HCT116 (cell line): Measurements from ENCODE around the gene MAPK6. TPM values are rescaled to one million over a fixed set of nuclear protein-coding genes. Genes with fewer than 3 reads are reported as not detected.
"Not testable (repeated sequence)": the region's sequence is repeated elsewhere in the genome, so short reads cannot be mapped to it uniquely, and the experiment has no call there.

Experiments used
- ATAC-seq: fragments of 200-7000 bp; cut with Tn5 transposase; 2 replicates; pipeline ENCODE4 v1.9.1; 2020; ENCODE audit warnings: mild to moderate bottlenecking, moderate library complexity
- BruUV-seq: library from RNA; stranded (reverse); fragments of 400-500 nt; replicated peaks from 2 replicates; lab custom pipeline; 2021; lab: Mats Ljungman, UMichigan
- CTCF ChIA-PET: fragments of 300-600 bp; sonication (Branson Sonifier 250); formaldehyde crosslinking; loops from one replicate; lab custom pipeline; 2021; ENCODE audit warnings: antibody characterized with exemption; lab: Charles Lee
- POLR2A ChIA-PET: fragments of 300-600, 350-600 bp; sonication (Branson Sonifier 250); formaldehyde crosslinking; loops from one replicate; lab custom pipeline; 2021; ENCODE audit warnings: antibody characterized with exemption; lab: Charles Lee
- RAD21 ChIA-PET, 2 experiments: fragments of 300-600 bp; sonication (Branson Sonifier 250); formaldehyde crosslinking; loops; one replicate each; lab custom pipeline; 2023; ENCODE audit warnings: low total read pairs in 2 of 2; ENCODE audit not compliant: uncharacterized antibody in 2 of 2, unreplicated experiment in 2 of 2, low non-redundant PET in 1 of 2; lab: Charles Lee
- DNase-seq: peaks from one replicate; pipeline ENCODE4 v3.0.0-alpha.2; 2010; ENCODE audit warnings: low read depth, low spot score
- H2AFZ ChIP-seq: fragments of 200-600 bp; shearing (Covaris generic), sonication (generic); 2 replicates; pipeline ENCODE4 v1.6.1; 2017; ENCODE audit warnings: low read depth, mixed run types, mixed read lengths, antibody characterized with exemption, low read length; ENCODE audit not compliant: poor library complexity, severe bottlenecking
- H3K27ac ChIP-seq: 2 replicates; pipeline ENCODE4 v1.5.1; 2012; ENCODE audit warnings: low read depth, low read length
- H3K27me3 ChIP-seq: fragments of 200-600 bp; sonication (generic); 2 replicates; pipeline ENCODE4 v1.6.1; 2016; ENCODE audit warnings: mixed run types, low read length, mixed read lengths; ENCODE audit not compliant: insufficient read depth
- H3K36me3 ChIP-seq, 2 experiments: fragments of 200-500 bp in 1 of 2; fragments of 200-600 bp in 1 of 2; sonication (Bioruptor generic) in 1 of 2; sonication (generic) in 1 of 2; 2 replicates each; pipeline versions ENCODE4 v1.5.1 to v1.6.1; 2014 to 2016; ENCODE audit warnings: low read length in 2 of 2, inconsistent platforms in 1 of 2, mixed read lengths in 1 of 2, mixed run types in 1 of 2; ENCODE audit not compliant: insufficient read depth in 2 of 2, control insufficient read depth in 1 of 2
- H3K4me1 ChIP-seq, 2 experiments: fragments of 200-600 bp in 1 of 2; sonication (generic) in 1 of 2; 2 replicates each; pipeline versions ENCODE4 v1.5.1 to v1.6.1; 2012 to 2017; ENCODE audit warnings: low read length in 2 of 2, inconsistent platforms in 1 of 2, mild to moderate bottlenecking in 1 of 2, mixed read lengths in 1 of 2, mixed run types in 1 of 2, moderate library complexity in 1 of 2; ENCODE audit not compliant: insufficient read depth in 2 of 2, control insufficient read depth in 1 of 2
- H3K4me2 ChIP-seq: fragments of 200-600 bp; sonication (generic); 2 replicates; pipeline ENCODE4 v1.6.1; 2017; ENCODE audit warnings: mixed run types, low read length, mixed read lengths
- H3K4me3 ChIP-seq, 2 experiments: fragments of 200-600 bp in 1 of 2; sonication (generic) in 1 of 2; replicated peaks in 1 of 2; 2 replicates each; pipeline ENCODE4 v1.5.1; 2011 to 2016; ENCODE audit warnings: low read length in 2 of 2, control low read depth in 1 of 2, low read depth in 1 of 2, mild to moderate bottlenecking in 1 of 2, mixed read lengths in 1 of 2, mixed run types in 1 of 2
- H3K79me2 ChIP-seq: fragments of 200-600 bp; sonication (generic); 2 replicates; pipeline ENCODE4 v1.6.1; 2017; ENCODE audit warnings: mild to moderate bottlenecking, mixed run types, low read length, moderate library complexity, mixed read lengths; ENCODE audit not compliant: insufficient read depth
- H3K9ac ChIP-seq: fragments of 200-600 bp; sonication (generic); 2 replicates; pipeline ENCODE4 v1.6.1; 2016; ENCODE audit warnings: low read length, mixed read lengths
- H3K9me2 ChIP-seq: fragments of 200-600 bp; sonication (generic), shearing (Covaris generic); 2 replicates; pipeline ENCODE4 v1.6.1; 2017; ENCODE audit warnings: mixed run types, mild to moderate bottlenecking, moderate library complexity; ENCODE audit not compliant: insufficient read depth
- H3K9me3 ChIP-seq, 2 experiments: fragments of 200-500 bp in 1 of 2; fragments of 200-600 bp in 1 of 2; sonication (Bioruptor generic) in 1 of 2; sonication (generic) in 1 of 2; 2 replicates each; pipeline ENCODE4 v1.6.1; 2014 to 2017; ENCODE audit warnings: low read length in 2 of 2, mixed read lengths in 2 of 2, inconsistent platforms in 1 of 2, low read depth in 1 of 2, mild to moderate bottlenecking in 1 of 2, mixed run types in 1 of 2, moderate library complexity in 1 of 2; ENCODE audit not compliant: control insufficient read depth in 1 of 2, insufficient read depth in 1 of 2
- H4K20me1 ChIP-seq: fragments of 200-600 bp; sonication (generic), shearing (Covaris generic); 2 replicates; pipeline ENCODE4 v1.6.1; 2017; ENCODE audit warnings: mixed run types, mild to moderate bottlenecking, moderate library complexity; ENCODE audit not compliant: insufficient read depth
- CBX3 ChIP-seq: IDR thresholded peaks from 2 replicates; pipeline ENCODE4 v1.6.1; 2012; ENCODE audit warnings: low read depth
- EZH2phosphoT487 ChIP-seq: fragments of 200-600 bp; IDR thresholded peaks from 2 replicates; pipeline ENCODE4 v1.6.1; 2018; ENCODE audit warnings: antibody characterized with exemption, borderline replicate concordance
- POLR2A ChIP-seq: IDR thresholded peaks from 2 replicates; pipeline ENCODE4 v1.7.0; 2011; ENCODE audit warnings: borderline replicate concordance; ENCODE audit not compliant: insufficient read depth, insufficient read length; ENCODE audit errors: extremely low read depth
- POLR2AphosphoS5 ChIP-seq: IDR thresholded peaks from 2 replicates; pipeline ENCODE4 v1.6.1; 2011; ENCODE audit warnings: mild to moderate bottlenecking, low read depth, low read length, moderate library complexity
- RAD21 ChIP-seq: IDR thresholded peaks from 2 replicates; pipeline ENCODE4 v1.6.1; 2012; ENCODE audit warnings: low read depth, mild to moderate bottlenecking
- SIN3A ChIP-seq: IDR thresholded peaks from 2 replicates; pipeline ENCODE4 v1.6.1; 2012; ENCODE audit warnings: low read depth
- SP1 ChIP-seq: IDR thresholded peaks from 2 replicates; pipeline ENCODE4 v1.6.1; 2012; ENCODE audit warnings: low read depth
- SRF ChIP-seq: IDR thresholded peaks from 2 replicates; pipeline ENCODE4 v1.6.1; 2012; ENCODE audit warnings: low read depth
- ZFX ChIP-seq: fragments of 450-650 bp; IDR thresholded peaks from 2 replicates; pipeline ENCODE4 v1.6.1; 2017
- intact Hi-C: fragments of 100-400 bp; cut with micrococcal nuclease; formaldehyde crosslinking; loops from 2 replicates; pipeline ENCODE4 v1.10.0; 2022
- total RNA-seq: library from RNA; stranded (reverse); gene quantifications from one replicate; pipeline ENCODE4 v1.2.1, GENCODE V29; 2021; ENCODE audit not compliant: unreplicated experiment
- TF ChIP-seq, protein P1 (sequence below), 3 experiments: fragments of 200-600 bp in 1 of 3; sonication (generic) in 1 of 3; IDR thresholded peaks in 2 of 3; conservative IDR thresholded peaks in 1 of 3; 2 replicates each; pipeline ENCODE4 v1.5.1; 2012 to 2017; ENCODE audit warnings: low read depth in 2 of 3, low read length in 2 of 3, antibody characterized with exemption in 1 of 3, borderline replicate concordance in 1 of 3, control low read depth in 1 of 3, mild to moderate bottlenecking in 1 of 3, mixed read lengths in 1 of 3, mixed run types in 1 of 3, moderate library complexity in 1 of 3; ENCODE audit not compliant: insufficient read depth in 1 of 3
- TF ChIP-seq, protein P2 (sequence below): IDR thresholded peaks from 2 replicates; pipeline ENCODE4 v1.6.1; 2012
- TF ChIP-seq, protein P3 (sequence below): IDR thresholded peaks from 2 replicates; pipeline ENCODE4 v1.6.1; 2011; ENCODE audit warnings: mild to moderate bottlenecking, low read length, moderate library complexity; ENCODE audit not compliant: insufficient replicate concordance; ENCODE audit errors: extremely low read depth
- TF ChIP-seq, protein P4 (sequence below): IDR thresholded peaks from 2 replicates; pipeline ENCODE4 v1.6.1; 2012

Gene MAPK6
- total RNA-seq, 1 experiment from 2014 or later, result 57.4 TPM

DNA sequence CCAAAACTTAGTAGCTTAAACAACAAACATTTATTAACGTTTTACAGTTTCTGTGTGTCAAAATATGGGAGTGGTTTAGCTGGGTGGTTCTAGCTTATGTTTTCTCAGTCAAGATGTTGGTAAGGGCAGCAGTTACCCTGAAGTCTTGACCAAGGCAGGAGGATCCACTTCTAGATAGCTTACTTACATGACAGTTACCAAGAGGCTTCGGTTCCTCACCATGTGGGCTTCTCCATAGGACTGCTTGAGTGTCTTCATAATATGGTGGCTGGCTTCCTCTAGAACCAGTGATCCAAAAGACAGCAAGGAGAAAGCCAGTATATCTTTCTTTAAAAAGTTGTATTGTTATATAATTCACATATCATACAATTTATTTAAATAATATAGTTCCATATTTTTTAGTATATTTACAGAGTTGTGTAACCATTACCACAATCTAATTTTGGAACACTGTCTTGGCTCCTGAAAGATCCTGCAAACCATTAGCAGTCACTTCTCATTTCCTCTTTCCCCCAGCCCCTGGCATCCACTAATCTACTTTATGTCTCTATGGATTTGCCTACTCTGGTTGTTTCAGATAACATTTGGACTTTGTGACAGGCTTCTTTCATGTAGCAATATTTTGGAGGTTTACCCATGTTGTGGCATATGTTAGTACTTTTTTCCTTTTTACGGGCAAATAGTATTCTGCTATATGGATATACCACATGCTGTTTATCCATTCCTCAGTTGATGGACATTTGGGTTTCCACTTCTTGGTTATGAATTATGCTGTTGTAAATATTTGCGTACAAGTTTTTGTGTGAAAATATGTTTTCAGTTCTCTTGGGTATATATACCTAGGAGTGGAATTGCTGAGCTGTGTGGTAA, 33.3 kb downstream of the MAPK6 start (continued):
- no peak for TF ChIP-seq RAD21
- no peak for TF ChIP-seq SP1

DNA sequence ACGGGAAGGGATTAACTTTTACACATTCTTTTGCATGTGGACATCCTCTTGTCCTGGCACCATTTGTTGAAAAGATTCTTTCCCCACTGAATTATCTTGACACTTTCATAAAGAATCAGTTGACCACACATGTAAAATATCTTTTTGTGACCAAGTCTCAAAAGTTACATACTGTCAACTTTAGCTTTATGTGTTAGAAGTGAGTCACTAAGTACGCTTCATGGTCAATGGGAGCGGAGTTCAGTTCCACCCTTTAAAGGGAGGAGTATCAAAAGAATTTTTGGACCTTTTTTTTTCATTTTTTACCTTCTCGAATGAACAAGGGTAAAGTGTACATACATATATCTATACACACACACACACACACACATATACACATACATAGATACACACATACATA, 35.4 kb downstream of the MAPK6 start:
- ChIA-PET POLR2A (no interaction called here), RAD21 (no interaction called here), CTCF (no interaction called here)
- no peaks in the 10 kb centered on the region for H3K9me3 ChIP-seq
- H3K27ac ChIP-seq, result no peak overlapping the region
- BruUV-seq, result no TSS peak
- TF ChIP-seq SRF, result no peak
- TF ChIP-seq, protein P1, sequence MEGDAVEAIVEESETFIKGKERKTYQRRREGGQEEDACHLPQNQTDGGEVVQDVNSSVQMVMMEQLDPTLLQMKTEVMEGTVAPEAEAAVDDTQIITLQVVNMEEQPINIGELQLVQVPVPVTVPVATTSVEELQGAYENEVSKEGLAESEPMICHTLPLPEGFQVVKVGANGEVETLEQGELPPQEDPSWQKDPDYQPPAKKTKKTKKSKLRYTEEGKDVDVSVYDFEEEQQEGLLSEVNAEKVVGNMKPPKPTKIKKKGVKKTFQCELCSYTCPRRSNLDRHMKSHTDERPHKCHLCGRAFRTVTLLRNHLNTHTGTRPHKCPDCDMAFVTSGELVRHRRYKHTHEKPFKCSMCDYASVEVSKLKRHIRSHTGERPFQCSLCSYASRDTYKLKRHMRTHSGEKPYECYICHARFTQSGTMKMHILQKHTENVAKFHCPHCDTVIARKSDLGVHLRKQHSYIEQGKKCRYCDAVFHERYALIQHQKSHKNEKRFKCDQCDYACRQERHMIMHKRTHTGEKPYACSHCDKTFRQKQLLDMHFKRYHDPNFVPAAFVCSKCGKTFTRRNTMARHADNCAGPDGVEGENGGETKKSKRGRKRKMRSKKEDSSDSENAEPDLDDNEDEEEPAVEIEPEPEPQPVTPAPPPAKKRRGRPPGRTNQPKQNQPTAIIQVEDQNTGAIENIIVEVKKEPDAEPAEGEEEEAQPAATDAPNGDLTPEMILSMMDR (IDR thresholded peaks at IDR 0.05 in 2 of 3, conservative IDR thresholded peaks at IDR 0.05 in 1 of 3; ENCODE audit: borderline replicate concordance in 1 of 3, insufficient read depth in 1 of 3, low read depth in 2 of 3, low read length in 2 of 3), result no peak
- no peak for TF ChIP-seq EZH2phosphoT487
- TF ChIP-seq, protein P2, sequence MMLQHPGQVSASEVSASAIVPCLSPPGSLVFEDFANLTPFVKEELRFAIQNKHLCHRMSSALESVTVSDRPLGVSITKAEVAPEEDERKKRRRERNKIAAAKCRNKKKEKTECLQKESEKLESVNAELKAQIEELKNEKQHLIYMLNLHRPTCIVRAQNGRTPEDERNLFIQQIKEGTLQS, result no peak
- TF ChIP-seq POLR2AphosphoS5, result no peak
- TF ChIP-seq RAD21, result no peak
- no peak for TF ChIP-seq SIN3A
- TF ChIP-seq CBX3, result no peak
- no peak for TF ChIP-seq ZFX
- TF ChIP-seq, protein P3, sequence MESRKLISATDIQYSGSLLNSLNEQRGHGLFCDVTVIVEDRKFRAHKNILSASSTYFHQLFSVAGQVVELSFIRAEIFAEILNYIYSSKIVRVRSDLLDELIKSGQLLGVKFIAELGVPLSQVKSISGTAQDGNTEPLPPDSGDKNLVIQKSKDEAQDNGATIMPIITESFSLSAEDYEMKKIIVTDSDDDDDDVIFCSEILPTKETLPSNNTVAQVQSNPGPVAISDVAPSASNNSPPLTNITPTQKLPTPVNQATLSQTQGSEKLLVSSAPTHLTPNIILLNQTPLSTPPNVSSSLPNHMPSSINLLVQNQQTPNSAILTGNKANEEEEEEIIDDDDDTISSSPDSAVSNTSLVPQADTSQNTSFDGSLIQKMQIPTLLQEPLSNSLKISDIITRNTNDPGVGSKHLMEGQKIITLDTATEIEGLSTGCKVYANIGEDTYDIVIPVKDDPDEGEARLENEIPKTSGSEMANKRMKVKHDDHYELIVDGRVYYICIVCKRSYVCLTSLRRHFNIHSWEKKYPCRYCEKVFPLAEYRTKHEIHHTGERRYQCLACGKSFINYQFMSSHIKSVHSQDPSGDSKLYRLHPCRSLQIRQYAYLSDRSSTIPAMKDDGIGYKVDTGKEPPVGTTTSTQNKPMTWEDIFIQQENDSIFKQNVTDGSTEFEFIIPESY, result no peak
- TF ChIP-seq SP1, result no peak
- TF ChIP-seq POLR2A, result no peak
- TF ChIP-seq, protein P4, sequence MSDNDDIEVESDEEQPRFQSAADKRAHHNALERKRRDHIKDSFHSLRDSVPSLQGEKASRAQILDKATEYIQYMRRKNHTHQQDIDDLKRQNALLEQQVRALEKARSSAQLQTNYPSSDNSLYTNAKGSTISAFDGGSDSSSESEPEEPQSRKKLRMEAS, result no peak
- intact Hi-C loops, result no loop called here
- no peak overlapping the region for H3K9ac ChIP-seq
- no peak overlapping the region for H2AFZ ChIP-seq
- H3K9me2 ChIP-seq, result no peaks in the 10 kb centered on the region
- peaks cover 0 to 28% of the 10 kb centered on the region in 2 experiments; a peak in 2 of 4 replicates for H3K36me3 ChIP-seq
- H3K4me3 ChIP-seq, result no peak overlapping the region
- DNase-seq, result no peak
- ATAC-seq, result peak; percentile 30
- H3K4me1 ChIP-seq, result peaks cover 17 to 45% of the 10 kb centered on the region in 2 experiments
- no peaks in the 10 kb centered on the region for H3K27me3 ChIP-seq
- H4K20me1 ChIP-seq, result no peaks in the 10 kb centered on the region
- peak overlapping the region; percentile 34 for H3K4me2 ChIP-seq
- H3K79me2 ChIP-seq, result peaks cover 37% of the 10 kb centered on the region

DNA sequence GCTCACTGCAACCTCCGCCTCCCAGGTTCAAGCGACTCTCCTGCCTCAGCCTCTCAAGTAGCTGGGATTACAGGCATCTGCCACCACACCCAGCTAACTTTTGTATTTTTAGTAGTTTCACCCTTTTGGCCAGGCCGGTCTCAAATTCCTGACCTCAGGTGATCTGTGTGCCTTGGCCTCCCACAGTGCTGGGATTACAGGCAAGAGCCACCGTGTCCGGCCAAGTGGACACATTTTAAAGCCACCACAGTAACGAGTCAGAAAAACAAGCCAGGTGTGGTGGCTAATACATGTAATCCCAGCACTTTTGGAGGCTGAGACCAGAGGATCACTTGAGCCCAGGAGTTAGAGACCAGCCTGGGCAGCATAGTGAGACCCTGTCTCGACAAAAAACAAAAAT, 35.8 kb downstream of the MAPK6 start:
- peak overlapping the region; percentile 19; the same call in 1 of the 2 replicates for H3K9ac ChIP-seq
- H3K27me3 ChIP-seq, RAD21 ChIA-PET, H4K20me1 ChIP-seq, DNase-seq, BruUV-seq, H2AFZ ChIP-seq, H3K4me3 ChIP-seq, CTCF ChIA-PET, H3K9me3 ChIP-seq, intact Hi-C loops, POLR2A ChIA-PET, H3K9me2 ChIP-seq: not testable (repeated sequence)
- peaks cover 17 to 41% of the 10 kb centered on the region in 2 experiments for H3K4me1 ChIP-seq
- H3K27ac ChIP-seq, result 0 out of 2 replicates have a peak overlapping the region, but pooled peaks have one; percentile 8
- H3K36me3 ChIP-seq, result peaks cover 0 to 31% of the 10 kb centered on the region in 2 experiments; a peak in 3 of 4 replicates
- peaks cover 38% of the 10 kb centered on the region for H3K79me2 ChIP-seq
- H3K4me2 ChIP-seq, result peak overlapping the region; percentile 34
- peak; percentile 48 for ATAC-seq
